IMR-90 (cell line): Measurements from ENCODE around the gene ATOH8. TPM values are rescaled to one million over a fixed set of nuclear protein-coding genes. Genes with fewer than 3 reads are reported as not detected.

Experiments
- microRNA-seq, 2 experiments: library from miRNA; stranded (forward) in 1 of 2; unstranded in 1 of 2; fragments of 10-50 nt in 1 of 2; fragments of <30 nt in 1 of 2; gene quantifications in 1 of 2; microRNA quantifications in 1 of 2; one replicate each; pipeline versions ENCODE3 to v1.1.0; 2013 to 2020; ENCODE audit not compliant: insufficient read depth in 1 of 2, insufficient read length in 1 of 2, unreplicated experiment in 1 of 2
- polyA plus RNA-seq, 3 experiments: library from polyadenylated mRNA; depleted of rRNA; stranded (reverse); fragments of >200 nt; gene quantifications; 2 replicates each; pipeline ENCODE4 v1.2.3, GENCODE V29; 2012; ENCODE audit warnings: low replicate concordance in 1 of 3
- small RNA-seq, 5 experiments: library from RNA; depleted of rRNA; stranded (forward); fragments of <200 nt; gene quantifications; one replicate each; pipeline ENCODE3, GENCODE V24; 2012
- total RNA-seq: library from RNA; depleted of rRNA; stranded (reverse); fragments of >200 nt; gene quantifications from 2 replicates; pipeline ENCODE4 v1.2.3, GENCODE V29; 2012; rRNA removed

Gene ATOH8
- total and polyA plus RNA-seq, 2 of the 4 experiments (the other 2 are of a cell fraction) = 7.9 to 9.0 TPM

Small RNAs within 50 kb of the gene (microRNA-seq; reads per million reads assigned to microRNA genes)
- gene MIR6071 (ENCODE audit: insufficient read depth in 1 of 2, insufficient read length in 1 of 2, unreplicated experiment in 1 of 2) (0 to 1.0 reads per million in 2 experiments), gene RN7SKP83 (ENCODE audit: insufficient read depth, insufficient read length) (not detected), gene RNU1-38P (ENCODE audit: insufficient read depth, insufficient read length) (not detected)

Small RNAs within 50 kb of the gene (small RNA-seq; reads per million reads assigned to genes)
- 0 reads per million in 5 experiments for gene MIR6071
- 0 reads per million in 5 experiments for gene RN7SKP83
- 0 to 9.6 (median 0.14) reads per million in 5 experiments for gene RNU1-38P

Other genes starting within 250 kb of the ATOH8 start
- 94.1 and 98.9 TPM in 2 replicates for gene MAT2A, start 214.8 kb upstream of the ATOH8 start, total RNA-seq
- gene MAT2A, start 214.8 kb upstream of the ATOH8 start, polyA plus RNA-seq (2012; rRNA removed) = 158 and 223 TPM in 2 replicates
- 31.9 and 35.0 TPM in 2 replicates for gene GGCX, start 192.5 kb upstream of the ATOH8 start, total RNA-seq
- 37.0 and 39.4 TPM in 2 replicates for gene GGCX, start 192.5 kb upstream of the ATOH8 start, polyA plus RNA-seq (2012; rRNA removed)
- gene VAMP8, start 176.4 kb upstream of the ATOH8 start, total RNA-seq = 0.83 and 0.90 TPM in 2 replicates
- 1.7 and 1.9 TPM in 2 replicates for gene VAMP8, start 176.4 kb upstream of the ATOH8 start, polyA plus RNA-seq (2012; rRNA removed)
- gene VAMP5, start 169.6 kb upstream of the ATOH8 start, total RNA-seq = 13.8 and 27.8 TPM in 2 replicates
- 103 and 121 TPM in 2 replicates for gene VAMP5, start 169.6 kb upstream of the ATOH8 start, polyA plus RNA-seq (2012; rRNA removed)
- gene RNF181, start 158.2 kb upstream of the ATOH8 start, total RNA-seq = 326 and 498 TPM in 2 replicates
- 438 and 481 TPM in 2 replicates for gene RNF181, start 158.2 kb upstream of the ATOH8 start, polyA plus RNA-seq (2012; rRNA removed)
- 4.7 and 4.8 TPM in 2 replicates for gene TMEM150A, start 151.3 kb upstream of the ATOH8 start, total RNA-seq
- 16.3 and 19.1 TPM in 2 replicates for gene TMEM150A, start 151.3 kb upstream of the ATOH8 start, polyA plus RNA-seq (2012; rRNA removed)
- gene C2orf68, start 141.9 kb upstream of the ATOH8 start, total RNA-seq = 5.8 and 6.8 TPM in 2 replicates
- 6.7 and 10.1 TPM in 2 replicates for gene C2orf68, start 141.9 kb upstream of the ATOH8 start, polyA plus RNA-seq (2012; rRNA removed)
- gene USP39, start 137.8 kb upstream of the ATOH8 start, total RNA-seq = 48.0 and 71.7 TPM in 2 replicates
- 39.4 and 40.5 TPM in 2 replicates for gene USP39, start 137.8 kb upstream of the ATOH8 start, polyA plus RNA-seq (2012; rRNA removed)
- gene SFTPB, start 85.8 kb upstream of the ATOH8 start, total RNA-seq = not detected in 2 replicates
- gene SFTPB, start 85.8 kb upstream of the ATOH8 start, polyA plus RNA-seq (2012; rRNA removed) = not detected in 2 replicates
- gene GNLY, start 59.6 kb upstream of the ATOH8 start, total RNA-seq = not detected in 2 replicates
- not detected in 2 replicates for gene GNLY, start 59.6 kb upstream of the ATOH8 start, polyA plus RNA-seq (2012; rRNA removed)
- 16.8 and 18.6 TPM in 2 replicates for gene ST3GAL5, start 135.0 kb downstream of the ATOH8 start, total RNA-seq
- gene ST3GAL5, start 135.0 kb downstream of the ATOH8 start, polyA plus RNA-seq (2012; rRNA removed) = 19.2 and 21.0 TPM in 2 replicates